Esophagus squamous epithelium (tissue), 5 donors: ENCODE results near the gene REPIN1. TPM values are rescaled to one million over a fixed set of nuclear protein-coding genes. Genes with fewer than 3 reads are reported as not detected.

Experiments
- DNase-seq: peaks from one replicate; lab custom pipeline; 2025; lab: John Stamatoyannopoulos, UW
- H3K27ac ChIP-seq, 4 donors: fragments of 200-600 bp; sonication (generic); one replicate each; pipeline ENCODE4 v1.5.1; 2016 to 2019; ENCODE audit warnings: mild to moderate bottlenecking in 1 of 4
- H3K27me3 ChIP-seq, 4 donors: fragments of 200-600 bp; sonication (generic); 1 replicate in 3 of 4; 2 replicates in 1 of 4; pipeline versions ENCODE4 v1.5.1 to v1.6.0; 2017 to 2021; ENCODE audit warnings: antibody characterized with exemption in 1 of 4
- H3K36me3 ChIP-seq, 3 donors: fragments of 200-600 bp; sonication (generic); one replicate each; pipeline ENCODE4 v1.5.1; 2016 to 2019
- H3K4me1 ChIP-seq, 3 donors: fragments of 200-600 bp; sonication (generic); one replicate each; pipeline ENCODE4 v1.5.1; 2017 to 2019
- H3K4me3 ChIP-seq, 4 donors: fragments of 200-600 bp; sonication (generic); 1 replicate in 3 of 4; 2 replicates in 1 of 4; pipeline ENCODE4 v1.5.1; 2016 to 2019; ENCODE audit warnings: mild to moderate bottlenecking in 2 of 4, moderate library complexity in 1 of 4
- H3K9me3 ChIP-seq, 3 donors: fragments of 200-600 bp; sonication (generic); one replicate each; pipeline ENCODE4 v1.5.1; 2016 to 2019
- CTCF ChIP-seq, 6 experiments: fragments of 450-650 bp in 4 of 6; fragments of 200-600 bp in 2 of 6; sonication (generic) in 2 of 6; IDR thresholded peaks; one replicate each; pipeline ENCODE4 v1.5.1; 2016 to 2019; ENCODE audit warnings: antibody characterized with exemption in 6 of 6, mild to moderate bottlenecking in 4 of 6, moderate library complexity in 4 of 6
- POLR2A ChIP-seq, 4 donors: fragments of 450-650 bp; IDR thresholded peaks; one replicate each; pipeline ENCODE4 v1.6.1; 2017; ENCODE audit warnings: antibody characterized with exemption in 4 of 4, mild to moderate bottlenecking in 4 of 4, moderate library complexity in 3 of 4
- whole genome bisulfite sequencing, 2 donors: methylation state at CpG; one replicate each; pipeline ENCODE4 v1.1.5; 2018; 5-methylcytosine and 5-hydroxymethylcytosine counted together
- intact Hi-C: fragments of 100-400 bp; cut with DNase I; formaldehyde crosslinking; loops from one replicate; pipeline ENCODE4 v1.15.0; 2022
- total RNA-seq, 4 donors: library from RNA; depleted of rRNA; stranded (reverse); fragments of >200 nt; gene quantifications; one replicate each; pipeline ENCODE4 v1.1.0, GENCODE V29; 2016
- donor health status: DM: yes; HTN: yes; CAD: no.

Gene REPIN1
- total RNA-seq, 4 donors from 2014 or later = 42.8 to 75.7 (median 63.2) TPM

GRCh38 chr7:150343225-150343624, 25.4 kb upstream of the REPIN1 start:
- Histone ChIP-seq H3K27me3 (peaks cover 0 to 33% (median 6%) of the 10 kb centered on the region in 4 donors), H3K36me3 (peaks cover 0 to under 1% (median 0%) of the 10 kb centered on the region in 3 donors), H3K9me3 (peaks cover 0 to 5% (median 0%) of the 10 kb centered on the region in 3 donors), H3K4me3 (no peak overlapping the region), H3K4me1 (peaks cover 18 to 39% (median 24%) of the 10 kb centered on the region in 3 donors), H3K27ac (no peak overlapping the region)
- TF ChIP-seq POLR2A (IDR thresholded peaks at IDR 0.05) = no peak
- TF ChIP-seq CTCF (IDR thresholded peaks at IDR 0.05) = no peak
- WGBS, 2 donors = 86 to 90% methylated on average over 2 of the region's 2 CpGs
- no peak for DNase-seq
- intact Hi-C loops = no loop called here

GRCh38 chr7:150344299-150344698, 24.3 kb upstream of the REPIN1 start:
- H3K4me3 ChIP-seq = no peak overlapping the region
- H3K27ac ChIP-seq = no peak overlapping the region
- H3K4me1 ChIP-seq = peaks cover 18 to 29% (median 19%) of the 10 kb centered on the region in 3 donors
- H3K36me3 ChIP-seq = no peaks in the 10 kb centered on the region
- TF ChIP-seq CTCF (IDR thresholded peaks at IDR 0.05) (no peak), POLR2A (IDR thresholded peaks at IDR 0.05) (no peak)
- intact Hi-C loops = no loop called here
- DNase-seq = no peak
- peaks cover 0 to 33% (median 6%) of the 10 kb centered on the region in 4 donors for H3K27me3 ChIP-seq
- H3K9me3 ChIP-seq = peaks cover 0 to 5% (median 0%) of the 10 kb centered on the region in 3 donors

- 71 to 89% methylated on average over 1 of the region's 1 CpG for WGBS, 2 donors
- no peak overlapping the region for H3K4me3 ChIP-seq
- no peak overlapping the region for H3K27ac ChIP-seq
- peaks cover 12 to 21% (median 18%) of the 10 kb centered on the region in 3 donors for H3K4me1 ChIP-seq
- intact Hi-C loops = no loop called here
- H3K27me3 ChIP-seq = peaks cover 0 to 30% (median 6%) of the 10 kb centered on the region in 4 donors
- no peaks in the 10 kb centered on the region for H3K36me3 ChIP-seq
- TF ChIP-seq POLR2A (IDR thresholded peaks at IDR 0.05) = no peak
- TF ChIP-seq CTCF (IDR thresholded peaks at IDR 0.05) = no peak
- H3K9me3 ChIP-seq = peaks cover 0 to 5% (median 0%) of the 10 kb centered on the region in 3 donors
- no peak for DNase-seq
Measured at GRCh38 chr7:150345012-150345411, 23.6 kb upstream of the REPIN1 start.

GRCh38 chr7:150346922-150347321, 21.7 kb upstream of the REPIN1 start:
- Histone ChIP-seq H3K27me3 (peaks cover 0 to 11% (median 0%) of the 10 kb centered on the region in 4 donors), H3K4me1 (peaks cover 0 to 2% (median 0%) of the 10 kb centered on the region in 3 donors), H3K9me3 (peaks cover 0 to 5% (median 0%) of the 10 kb centered on the region in 3 donors), H3K4me3 (no peak overlapping the region), H3K27ac (no peak overlapping the region), H3K36me3 (no peaks in the 10 kb centered on the region)
- WGBS, 2 donors = 85 to 91% methylated on average over 3 to 4 of the region's 5 CpGs
- no peak for DNase-seq
- intact Hi-C loops = no loop called here
- no peak for TF ChIP-seq POLR2A (IDR thresholded peaks at IDR 0.05)
- TF ChIP-seq CTCF (IDR thresholded peaks at IDR 0.05) = no peak

- H3K36me3 ChIP-seq = no peaks in the 10 kb centered on the region
- no peak overlapping the region for H3K27ac ChIP-seq
- H3K4me3 ChIP-seq = no peak overlapping the region
- TF ChIP-seq CTCF (IDR thresholded peaks at IDR 0.05) = no peak
- TF ChIP-seq POLR2A (IDR thresholded peaks at IDR 0.05) = no peak
- no peaks in the 10 kb centered on the region for H3K27me3 ChIP-seq
- DNase-seq = no peak
- 47 to 57% methylated on average over 8 of the region's 8 CpGs for WGBS, 2 donors
- H3K9me3 ChIP-seq = no peaks in the 10 kb centered on the region
- H3K4me1 ChIP-seq = peaks cover 0 to 4% (median 0%) of the 10 kb centered on the region in 3 donors
- intact Hi-C loops = no loop called here
Measured at GRCh38 chr7:150351587-150352194, 16.9 kb upstream of the REPIN1 start.
